ENCODE measurements around the gene FBXW2. TPM values are rescaled to one million over a fixed set of nuclear protein-coding genes. Genes with fewer than 3 reads are reported as not detected.
"Not testable (repeated sequence)": the region's sequence is repeated elsewhere in the genome, so short reads cannot be mapped to it uniquely, and the experiment has no call there.

Gene FBXW2
- total RNA-seq, 3 donors from 2014 or later: 66.7 to 72.7 (median 66.9) TPM

DNA sequence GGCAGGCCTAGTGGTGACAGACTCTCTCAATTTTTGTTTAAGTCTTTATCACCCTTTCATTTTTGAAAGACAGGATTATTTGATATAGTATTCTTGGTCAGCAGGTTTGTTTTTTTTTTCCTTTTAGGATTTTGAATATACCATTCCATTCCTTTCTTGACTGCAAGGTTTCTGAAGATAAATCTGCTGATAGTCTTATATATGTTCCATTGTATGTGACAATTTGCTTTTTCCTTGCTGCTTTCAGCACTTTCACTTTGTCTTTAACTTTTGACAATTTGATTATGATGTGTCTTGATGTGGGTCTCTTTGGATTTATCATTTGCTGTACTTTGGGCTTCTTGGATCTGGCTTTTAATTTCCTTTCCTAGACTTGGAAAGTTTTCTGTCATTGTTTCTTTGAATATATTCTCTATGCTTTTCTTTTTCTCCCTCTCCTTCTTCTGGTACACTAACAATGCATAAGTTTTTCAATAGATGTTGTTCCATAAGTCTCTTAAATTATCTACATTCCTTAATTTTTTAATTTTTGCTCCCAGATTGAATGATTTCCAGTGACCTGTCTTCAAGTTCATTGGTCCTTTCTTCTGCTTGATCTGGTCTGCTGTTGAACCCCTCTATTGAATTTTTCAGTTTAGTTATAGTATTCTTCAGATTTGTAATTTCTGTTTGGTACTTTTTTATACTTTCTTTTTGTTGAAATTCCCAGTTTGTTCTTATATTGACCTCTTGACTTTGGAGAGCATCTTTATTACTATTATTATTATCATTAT, 14.6 kb upstream of the FBXW2 start:
- H3K9me3 Mint-ChIP-seq: peaks cover 39% of the 10 kb centered on the region
- peaks cover 26% of the 10 kb centered on the region for H3K36me3 Mint-ChIP-seq (ENCODE audit: insufficient read depth)
- no peak for ATAC-seq
- no peak overlapping the region for H3K4me3 Mint-ChIP-seq
- DNase-seq: no peak
- H3K4me1 Mint-ChIP-seq (ENCODE audit: low read depth): no peaks in the 10 kb centered on the region
- no peaks in the 10 kb centered on the region for H3K27me3 Mint-ChIP-seq (ENCODE audit: low read depth)

DNA sequence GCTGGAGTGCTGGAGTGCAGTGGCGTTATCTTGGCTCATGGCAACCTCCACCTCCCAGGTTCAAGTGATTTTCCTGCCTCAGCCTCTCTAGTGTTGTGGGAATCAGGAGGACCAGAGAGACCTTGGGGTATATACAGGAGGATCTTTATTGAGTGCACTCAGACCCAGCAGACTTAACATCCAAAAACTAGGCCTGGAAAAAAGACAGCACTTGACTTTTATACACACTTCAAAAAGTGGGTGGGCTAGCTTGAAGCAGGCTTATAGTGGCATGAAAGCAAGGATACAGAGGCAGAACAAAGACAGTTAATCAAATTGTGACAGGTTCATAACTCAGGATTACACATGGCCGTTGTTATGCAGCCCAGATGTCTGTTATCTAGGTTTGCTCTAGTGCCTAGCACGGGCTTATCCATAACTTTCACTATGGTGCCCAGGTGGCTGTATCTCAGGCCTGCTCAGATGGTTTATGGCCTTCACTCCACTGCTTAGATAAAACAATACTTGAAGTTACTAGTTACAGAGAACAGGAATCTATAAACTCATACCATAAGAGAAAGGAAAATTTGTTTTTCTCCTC, 11.7 kb upstream of the FBXW2 start:
- not testable (repeated sequence) for ATAC-seq, DNase-seq
- H3K9me3 Mint-ChIP-seq: peaks cover 34% of the 10 kb centered on the region

DNA sequence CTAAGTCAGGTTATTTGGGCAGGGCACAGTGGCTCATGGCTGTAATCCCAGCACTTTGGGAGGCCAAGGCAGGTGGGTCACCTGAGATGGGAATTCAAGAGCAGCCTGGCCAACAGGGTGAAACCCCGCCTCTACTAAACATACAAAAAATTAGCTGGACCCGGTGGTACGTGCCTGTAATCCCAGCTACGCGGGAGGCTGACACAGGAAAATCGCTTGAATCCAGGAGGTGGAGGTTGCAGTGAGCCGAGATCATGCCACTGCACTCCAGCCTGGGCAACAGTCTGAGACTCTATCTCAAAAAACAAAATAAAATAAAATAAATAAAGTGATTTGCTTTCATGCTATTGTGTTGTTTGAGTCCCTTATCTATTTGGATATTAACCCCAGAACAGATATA, 8.2 kb upstream of the FBXW2 start:
- ATAC-seq (no peak), DNase-seq (no peak)
- Mint-ChIP-seq H3K9me3 (peaks cover 9% of the 10 kb centered on the region), H3K27me3 (ENCODE audit: low read depth) (no peaks in the 10 kb centered on the region), H3K4me3 (no peak overlapping the region), H3K4me1 (ENCODE audit: low read depth) (no peaks in the 10 kb centered on the region), H3K36me3 (ENCODE audit: insufficient read depth) (peaks cover 6% of the 10 kb centered on the region)

More for the DNA sequence above, 11.7 kb upstream of the FBXW2 start:
- H3K4me3 Mint-ChIP-seq; H3K4me1 Mint-ChIP-seq (ENCODE audit: low read depth); H3K27me3 Mint-ChIP-seq (ENCODE audit: low read depth): not testable (repeated sequence)
- peaks cover 15% of the 10 kb centered on the region for H3K36me3 Mint-ChIP-seq (ENCODE audit: insufficient read depth)

DNA sequence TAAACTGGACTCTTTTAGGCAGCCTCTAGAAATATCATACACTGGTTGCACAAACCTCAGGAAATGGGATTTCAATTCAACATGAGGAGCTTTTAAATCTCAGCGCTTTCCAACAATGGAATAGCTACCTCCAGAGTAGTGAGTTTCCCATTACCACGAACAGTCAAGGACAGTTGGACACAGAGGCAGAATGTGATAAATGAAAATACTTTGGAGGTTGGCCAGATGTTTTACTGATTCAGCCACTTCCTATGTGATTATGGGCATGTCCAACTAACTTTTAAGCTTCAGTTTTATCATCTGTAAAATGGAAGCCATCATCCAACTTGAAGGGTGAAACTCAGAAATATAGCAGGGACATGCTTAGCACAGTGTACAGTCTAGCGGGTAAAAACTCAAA, 2.1 kb downstream of the FBXW2 start:
- Mint-ChIP-seq H3K4me3 (peak overlapping the region; percentile 94), H3K4me1 (ENCODE audit: low read depth) (peaks cover 62% of the 10 kb centered on the region), H3K9me3 (no peaks in the 10 kb centered on the region), H3K27me3 (ENCODE audit: low read depth) (no peaks in the 10 kb centered on the region), H3K36me3 (ENCODE audit: insufficient read depth) (peaks cover 26% of the 10 kb centered on the region)
- DNase-seq (no peak), ATAC-seq (no peak)

DNA sequence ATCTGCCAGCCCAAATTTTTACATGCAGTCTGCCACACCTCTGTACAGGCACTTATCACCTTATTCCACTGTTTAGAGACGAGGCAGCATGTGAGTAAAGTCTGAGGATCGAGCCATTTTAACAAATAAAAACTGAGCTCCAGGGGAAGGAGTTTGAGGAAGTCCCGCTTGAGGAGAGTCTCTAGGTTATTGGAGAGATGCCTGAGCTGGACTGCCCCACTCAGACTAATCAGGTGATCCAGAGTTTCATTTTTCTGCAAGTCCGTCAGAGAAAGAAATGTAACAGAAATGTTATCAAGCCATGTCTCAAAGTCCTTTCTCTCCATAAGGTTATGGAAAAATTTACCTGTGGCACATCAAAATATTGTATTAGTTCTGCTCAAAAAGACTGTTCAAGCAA, 5.3 kb downstream of the FBXW2 start:
- peaks cover 39% of the 10 kb centered on the region for H3K36me3 Mint-ChIP-seq (ENCODE audit: insufficient read depth)
- H3K9me3 Mint-ChIP-seq: no peaks in the 10 kb centered on the region
- H3K4me1 Mint-ChIP-seq (ENCODE audit: low read depth): peaks cover 68% of the 10 kb centered on the region
- no peak for DNase-seq
- H3K4me3 Mint-ChIP-seq: no peak overlapping the region
- no peaks in the 10 kb centered on the region for H3K27me3 Mint-ChIP-seq (ENCODE audit: low read depth)
- ATAC-seq: no peak

DNA sequence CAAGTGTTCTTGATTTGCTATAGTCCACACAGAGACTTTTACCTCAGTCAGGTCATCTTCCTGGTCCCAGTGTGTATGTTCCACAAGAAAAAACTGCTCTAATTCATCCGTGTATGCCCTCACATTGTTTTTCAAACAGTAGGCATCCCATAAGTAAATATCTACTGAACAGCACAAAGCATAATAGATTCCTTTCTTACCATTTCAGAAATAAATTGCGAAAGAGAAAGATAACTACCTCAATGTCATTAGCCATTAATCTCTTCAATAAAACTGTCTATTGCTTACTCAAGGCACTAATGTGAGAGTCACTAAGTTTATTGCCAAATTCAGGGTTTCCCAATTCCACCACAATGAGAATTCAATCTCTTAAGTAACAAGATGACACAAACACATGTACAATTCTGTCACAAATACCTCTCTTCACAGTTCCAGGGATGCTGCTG, 9.6 kb downstream of the FBXW2 start:
- H3K27me3 Mint-ChIP-seq (ENCODE audit: low read depth): no peaks in the 10 kb centered on the region
- ATAC-seq: no peak
- no peak overlapping the region for H3K4me3 Mint-ChIP-seq
- H3K4me1 Mint-ChIP-seq (ENCODE audit: low read depth): peaks cover 42% of the 10 kb centered on the region
- no peaks in the 10 kb centered on the region for H3K9me3 Mint-ChIP-seq
- peaks cover 34% of the 10 kb centered on the region for H3K36me3 Mint-ChIP-seq (ENCODE audit: insufficient read depth)
- DNase-seq: no peak

DNA sequence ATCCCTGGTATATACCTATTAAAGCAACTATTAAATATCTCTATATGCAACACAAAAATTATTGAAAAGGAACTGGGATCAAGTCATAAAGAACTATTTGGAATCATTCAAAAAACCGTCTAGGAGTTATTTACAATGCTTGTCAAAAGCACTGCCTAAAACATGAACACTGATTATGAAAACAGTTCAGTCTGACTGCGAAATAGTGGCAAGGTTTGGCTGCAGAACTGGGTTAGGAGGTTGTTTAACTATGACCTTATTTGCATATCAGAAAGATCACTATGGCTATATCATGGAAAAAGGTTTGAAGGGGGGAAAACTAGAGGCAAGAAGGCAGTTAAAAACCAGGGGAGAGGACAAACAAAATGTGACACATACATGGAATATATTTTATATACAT, 12.0 kb downstream of the FBXW2 start:
- H3K36me3 Mint-ChIP-seq (ENCODE audit: insufficient read depth): peaks cover 32% of the 10 kb centered on the region
- no peaks in the 10 kb centered on the region for H3K9me3 Mint-ChIP-seq
- H3K4me3 Mint-ChIP-seq: no peak overlapping the region
- no peaks in the 10 kb centered on the region for H3K27me3 Mint-ChIP-seq (ENCODE audit: low read depth)
- peaks cover 27% of the 10 kb centered on the region for H3K4me1 Mint-ChIP-seq (ENCODE audit: low read depth)
- ATAC-seq (no peak), DNase-seq (no peak)

DNA sequence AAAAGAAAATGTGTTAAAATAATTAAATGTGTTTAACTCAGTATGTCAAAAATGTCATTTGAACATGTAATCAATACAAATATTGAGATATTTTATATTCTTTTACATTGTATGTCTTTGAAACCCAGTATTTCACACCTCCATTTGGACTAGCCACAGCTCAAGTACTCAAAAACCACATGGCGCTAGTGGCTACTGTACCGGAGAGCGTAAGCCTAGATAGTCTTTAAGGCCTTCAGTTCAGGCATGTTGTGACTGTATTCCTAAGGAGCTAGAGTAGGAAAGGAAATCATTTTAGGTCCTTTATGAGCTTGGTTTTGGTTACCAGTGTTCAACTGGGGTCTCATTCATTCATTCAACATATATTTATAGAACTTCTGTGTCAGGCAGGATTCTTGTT, 12.8 kb downstream of the FBXW2 start:
- no peak for ATAC-seq
- peaks cover 32% of the 10 kb centered on the region for H3K36me3 Mint-ChIP-seq (ENCODE audit: insufficient read depth)
- no peak for DNase-seq
- H3K27me3 Mint-ChIP-seq (ENCODE audit: low read depth): no peaks in the 10 kb centered on the region
- H3K4me3 Mint-ChIP-seq: no peak overlapping the region
- H3K9me3 Mint-ChIP-seq: no peaks in the 10 kb centered on the region
- H3K4me1 Mint-ChIP-seq (ENCODE audit: low read depth): peaks cover 22% of the 10 kb centered on the region

DNA sequence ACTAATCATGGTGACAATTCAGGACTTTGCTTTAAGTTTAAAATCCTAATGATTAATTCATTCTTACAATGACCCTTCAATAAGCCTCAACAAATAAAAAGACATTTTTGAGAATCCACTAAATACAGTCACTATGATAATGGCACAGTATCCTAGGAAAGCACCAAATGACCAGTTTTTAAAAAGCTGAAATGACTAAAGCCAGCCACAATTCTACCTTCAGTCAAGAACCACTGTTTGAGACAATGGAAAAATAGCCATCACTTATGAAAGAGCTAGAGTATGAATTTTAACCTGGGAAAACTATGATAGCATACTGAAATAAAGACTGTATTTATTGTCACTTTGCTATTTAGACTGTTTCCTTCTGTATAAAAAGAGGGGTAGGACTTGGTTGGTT, 14.0 kb downstream of the FBXW2 start:
- Mint-ChIP-seq H3K27me3 (ENCODE audit: low read depth) (no peaks in the 10 kb centered on the region), H3K36me3 (ENCODE audit: insufficient read depth) (peaks cover 29% of the 10 kb centered on the region), H3K9me3 (no peaks in the 10 kb centered on the region), H3K4me3 (no peak overlapping the region), H3K4me1 (ENCODE audit: low read depth) (peaks cover 17% of the 10 kb centered on the region)
- ATAC-seq: no peak
- DNase-seq: no peak

DNA sequence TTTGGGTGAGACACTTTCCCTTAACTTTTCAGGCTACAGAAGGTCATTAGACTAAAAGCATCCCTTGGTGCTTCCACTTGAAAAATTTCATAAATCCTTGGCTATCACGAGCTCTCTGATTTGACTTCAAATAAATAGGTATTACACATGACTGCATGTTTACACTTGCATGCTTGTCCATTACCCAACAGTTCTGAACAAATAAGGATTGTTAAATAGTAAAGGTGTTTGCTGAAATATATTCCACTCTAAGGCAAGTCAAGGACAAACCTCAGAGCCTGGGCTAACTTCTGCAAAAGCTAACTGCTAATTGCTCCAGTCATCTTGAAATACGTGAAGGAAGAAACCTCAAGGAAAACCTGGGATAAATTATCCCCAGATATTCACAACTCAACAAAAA, 14.5 kb downstream of the FBXW2 start:
- Mint-ChIP-seq H3K4me3 (no peak overlapping the region), H3K4me1 (ENCODE audit: low read depth) (peaks cover 12% of the 10 kb centered on the region), H3K27me3 (ENCODE audit: low read depth) (no peaks in the 10 kb centered on the region), H3K36me3 (ENCODE audit: insufficient read depth) (peaks cover 29% of the 10 kb centered on the region), H3K9me3 (no peaks in the 10 kb centered on the region)
- ATAC-seq (no peak), DNase-seq (no peak)

DNA sequence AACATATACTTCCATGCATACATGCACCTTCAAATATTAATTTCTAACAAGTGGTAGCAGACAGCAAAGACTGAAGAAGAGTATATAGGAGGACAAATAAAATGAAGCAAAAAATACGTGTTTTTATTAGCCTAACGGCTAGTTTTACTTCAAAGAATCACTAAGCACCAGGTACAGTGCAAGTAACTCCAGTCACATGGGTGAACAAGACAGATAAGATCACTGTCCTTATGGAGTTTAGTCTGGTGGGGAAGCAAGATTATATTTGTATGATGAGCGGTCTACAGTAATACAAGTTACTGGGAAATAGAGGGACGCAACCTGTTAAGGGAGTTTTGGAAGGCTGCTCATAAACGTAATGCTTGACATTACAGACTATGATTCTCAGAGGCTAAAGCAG, 16.0 kb downstream of the FBXW2 start:
- H3K36me3 Mint-ChIP-seq (ENCODE audit: insufficient read depth): peaks cover 28% of the 10 kb centered on the region
- no peaks in the 10 kb centered on the region for H3K9me3 Mint-ChIP-seq
- no peak for ATAC-seq
- no peak overlapping the region for H3K4me3 Mint-ChIP-seq
- DNase-seq: no peak
- H3K4me1 Mint-ChIP-seq (ENCODE audit: low read depth): peaks cover 5% of the 10 kb centered on the region
- H3K27me3 Mint-ChIP-seq (ENCODE audit: low read depth): no peaks in the 10 kb centered on the region

DNA sequence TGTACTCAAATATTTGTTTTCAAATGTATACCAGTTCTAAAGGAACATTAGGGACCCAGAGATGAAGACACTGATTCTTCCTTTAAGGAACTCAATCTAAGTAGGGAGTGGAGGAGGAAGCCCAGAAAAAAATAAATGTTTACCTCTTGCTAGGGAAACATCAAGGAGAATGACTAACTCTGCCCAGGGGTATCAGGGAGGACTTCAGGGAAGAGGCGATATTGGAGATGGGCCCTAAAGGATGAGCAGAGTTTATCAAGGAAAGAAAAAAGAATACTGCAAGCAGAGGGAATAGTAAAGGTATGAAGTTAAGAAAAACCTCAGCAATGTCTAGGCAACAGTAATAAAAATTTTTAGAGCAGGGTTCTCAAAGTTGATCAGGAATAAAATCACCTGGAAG, 16.4 kb downstream of the FBXW2 start:
- no peak for DNase-seq
- no peak overlapping the region for H3K4me3 Mint-ChIP-seq
- H3K36me3 Mint-ChIP-seq (ENCODE audit: insufficient read depth): peaks cover 28% of the 10 kb centered on the region
- peaks cover 5% of the 10 kb centered on the region for H3K4me1 Mint-ChIP-seq (ENCODE audit: low read depth)
- H3K9me3 Mint-ChIP-seq: no peaks in the 10 kb centered on the region
- H3K27me3 Mint-ChIP-seq (ENCODE audit: low read depth): no peaks in the 10 kb centered on the region
- no peak for ATAC-seq

DNA sequence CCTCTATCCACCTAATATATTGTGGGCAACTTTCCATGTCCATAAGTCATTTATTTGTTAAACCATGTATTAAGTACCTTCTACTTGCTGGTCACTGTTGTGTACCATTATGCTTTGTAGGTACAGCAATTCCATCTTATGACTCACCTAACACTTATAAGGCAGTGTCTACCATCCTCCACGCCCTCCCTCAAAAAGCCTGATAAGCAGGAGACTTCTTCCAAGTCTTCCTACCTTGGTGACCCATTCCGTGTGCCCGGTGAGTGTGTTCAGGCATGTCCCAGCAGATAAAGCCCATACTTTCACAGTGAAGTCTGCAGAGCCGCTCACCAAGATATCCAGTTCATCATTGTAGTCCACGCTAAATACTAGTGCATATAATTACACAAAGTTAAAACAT, 17.4 kb downstream of the FBXW2 start:
- peaks cover 3% of the 10 kb centered on the region for H3K4me1 Mint-ChIP-seq (ENCODE audit: low read depth)
- peaks cover 30% of the 10 kb centered on the region for H3K36me3 Mint-ChIP-seq (ENCODE audit: insufficient read depth)
- H3K27me3 Mint-ChIP-seq (ENCODE audit: low read depth): no peaks in the 10 kb centered on the region
- DNase-seq (no peak), ATAC-seq (no peak)
- H3K9me3 Mint-ChIP-seq: no peaks in the 10 kb centered on the region
- no peak overlapping the region for H3K4me3 Mint-ChIP-seq

DNA sequence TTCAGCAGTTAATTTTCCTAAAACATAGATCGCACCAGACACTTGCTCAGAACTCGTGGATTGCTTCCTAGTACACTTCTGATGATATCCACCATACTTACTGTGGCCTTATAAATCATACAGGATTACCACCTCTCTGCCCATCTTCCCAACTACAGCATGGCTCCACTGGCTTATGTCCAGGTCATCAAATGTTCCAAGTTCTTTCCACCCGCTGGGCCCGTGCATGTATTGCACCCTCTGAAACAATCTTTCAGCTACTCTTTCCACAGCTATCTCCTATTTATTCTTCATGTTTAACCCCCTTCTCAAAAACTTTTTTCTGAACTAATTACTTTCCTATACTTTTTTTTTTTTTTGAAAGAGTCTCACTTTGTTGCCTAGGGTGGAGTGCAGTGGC, 18.5 kb downstream of the FBXW2 start:
- Mint-ChIP-seq H3K4me3 (no peak overlapping the region), H3K4me1 (ENCODE audit: low read depth) (peaks cover 3% of the 10 kb centered on the region), H3K9me3 (no peaks in the 10 kb centered on the region), H3K27me3 (ENCODE audit: low read depth) (no peaks in the 10 kb centered on the region), H3K36me3 (ENCODE audit: insufficient read depth) (peaks cover 38% of the 10 kb centered on the region)
- no peak for ATAC-seq
- no peak for DNase-seq

DNA sequence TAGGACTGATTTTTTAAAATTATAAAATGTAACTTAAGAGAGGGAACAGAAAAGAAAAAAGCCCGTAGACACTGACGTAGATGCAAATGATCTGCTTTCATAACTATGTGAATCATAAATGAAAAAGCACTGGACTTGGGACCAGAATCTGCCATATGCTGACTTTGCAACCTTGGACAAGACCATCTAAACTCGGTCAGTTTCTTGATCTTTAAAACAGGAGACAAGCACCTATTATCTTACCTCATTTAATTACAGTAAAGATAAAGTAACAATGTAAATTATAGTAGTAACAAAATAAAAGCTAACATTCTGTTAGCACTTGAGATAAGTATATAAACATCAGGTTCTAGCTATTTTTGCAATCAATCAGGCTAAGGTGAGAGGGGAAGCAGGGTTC, 20.0 kb downstream of the FBXW2 start:
- no peak for DNase-seq
- no peak overlapping the region for H3K4me3 Mint-ChIP-seq

More for the DNA sequence above, 20.0 kb downstream of the FBXW2 start:
- Mint-ChIP-seq H3K4me1 (ENCODE audit: low read depth) (peaks cover 2% of the 10 kb centered on the region), H3K36me3 (ENCODE audit: insufficient read depth) (peaks cover 37% of the 10 kb centered on the region), H3K27me3 (ENCODE audit: low read depth) (no peaks in the 10 kb centered on the region), H3K9me3 (no peaks in the 10 kb centered on the region)
- no peak for ATAC-seq
